Stimulated activated naive B cell treated with anti-CD40 and anti-IgM and Interleukin-4, amounts not matched to agents 10 μg/mL and 1 μg/mL and 100 μg/mL, for 72 hours (primary cell): Measurements from ENCODE around the gene SLC25A19.
"Not testable (repeated sequence)": the region's sequence is repeated elsewhere in the genome, so short reads cannot be mapped to it uniquely, and the experiment has no call there.

Source experiments
- ATAC-seq, 2 donors: fragments of 150-1000 bp; cut with Tn5 transposase; replicated peaks; 2 replicates each; pipeline ENCODE4 v1.10.0; 2021; ENCODE audit warnings: moderate library complexity in 1 of 2
- DNase-seq: peaks from one replicate; pipeline ENCODE4 v3.0.0; 2021
- H3K27ac Mint-ChIP-seq: one replicate; pipeline ENCODE4 v1.8.0; 2022; ENCODE audit warnings: mild to moderate bottlenecking, mixed read lengths
- H3K27me3 Mint-ChIP-seq, 2 donors: one replicate each; pipeline ENCODE4 v1.8.0; 2022; ENCODE audit warnings: mixed read lengths in 2 of 2
- H3K36me3 Mint-ChIP-seq, 2 donors: one replicate each; pipeline ENCODE4 v1.8.0; 2022; ENCODE audit warnings: mixed read lengths in 2 of 2, mild to moderate bottlenecking in 1 of 2
- H3K4me1 Mint-ChIP-seq, 2 donors: one replicate each; pipeline ENCODE4 v1.8.0; 2022; ENCODE audit warnings: mixed read lengths in 2 of 2, mild to moderate bottlenecking in 1 of 2
- H3K4me3 Mint-ChIP-seq, 2 donors: one replicate each; pipeline ENCODE4 v1.8.0; 2022; ENCODE audit warnings: mild to moderate bottlenecking in 2 of 2, mixed read lengths in 2 of 2, moderate library complexity in 1 of 2
- H3K9me3 Mint-ChIP-seq, 2 donors: one replicate each; pipeline ENCODE4 v1.8.0; 2022; ENCODE audit warnings: mixed read lengths in 2 of 2, mild to moderate bottlenecking in 1 of 2

The SLC25A19 gene

DNA sequence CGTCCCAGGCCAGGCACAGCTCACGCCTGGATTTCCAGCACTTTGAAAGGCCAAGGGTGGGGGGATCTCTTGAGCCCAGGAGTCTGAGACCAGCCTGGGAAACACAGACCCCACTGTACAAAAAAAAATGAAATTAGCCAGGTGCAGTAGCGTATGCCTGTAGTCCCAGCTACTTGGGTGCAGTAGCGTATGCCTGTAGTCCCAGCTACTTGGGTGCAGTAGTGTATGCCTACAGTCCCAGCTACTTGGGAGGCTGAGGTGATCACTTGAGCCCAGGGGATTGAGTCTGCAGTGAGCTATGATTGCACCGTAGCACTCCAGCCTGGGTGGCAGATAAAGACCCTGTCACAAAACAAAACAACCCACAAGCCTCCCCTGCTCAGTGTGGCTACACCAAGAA, 27.0 kb upstream of the SLC25A19 start:
- Mint-ChIP-seq H3K27ac (peak overlapping the region; percentile 95), H3K4me1 (peaks cover 50 to 83% of the 10 kb centered on the region in 2 donors), H3K9me3 (peaks cover 0 to 4% of the 10 kb centered on the region in 2 donors), H3K36me3 (peaks cover 44 to 63% of the 10 kb centered on the region in 2 donors), H3K4me3 (peak overlapping the region; percentile 38 to 44), H3K27me3 (no peaks in the 10 kb centered on the region)
- DNase-seq = no peak
- peak; percentile 0 to 14 for ATAC-seq

DNA sequence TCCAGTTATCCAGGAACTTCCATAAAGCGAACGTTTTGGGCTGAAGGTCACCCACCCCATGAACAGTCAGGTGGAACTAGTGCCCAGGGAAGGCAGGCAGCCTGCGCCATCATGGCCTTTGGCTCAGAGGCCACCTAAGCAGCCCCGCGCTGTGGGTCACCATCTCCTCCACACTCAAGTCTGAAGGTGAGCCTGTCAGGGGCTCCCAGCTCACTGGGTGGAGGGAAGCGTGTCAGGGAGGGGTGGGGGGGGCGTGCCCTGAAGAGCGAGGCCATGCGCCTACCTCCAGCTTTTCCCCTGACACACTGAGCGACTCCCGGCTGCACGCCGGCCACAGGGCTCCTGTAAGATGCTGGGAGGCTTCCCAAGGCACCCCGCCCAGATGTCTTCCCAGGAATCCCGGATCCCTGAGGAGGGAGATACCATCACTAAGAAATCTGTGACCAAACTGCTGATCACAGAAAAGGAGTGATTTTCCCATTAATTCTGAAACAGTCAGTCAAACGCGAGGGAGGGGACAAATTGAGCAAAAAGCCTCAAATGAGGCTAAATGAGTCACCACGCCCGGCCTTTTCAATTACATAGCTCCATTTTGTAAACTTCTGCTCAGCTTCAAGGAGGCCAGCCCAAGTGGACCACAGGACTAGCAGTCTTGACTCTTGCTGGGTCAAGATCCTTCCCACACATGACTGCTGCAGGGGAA, 26.5 kb upstream of the SLC25A19 start:
- peak overlapping the region; percentile 38 to 44 for H3K4me3 Mint-ChIP-seq
- no peaks in the 10 kb centered on the region for H3K27me3 Mint-ChIP-seq
- H3K4me1 Mint-ChIP-seq = peaks cover 50 to 83% of the 10 kb centered on the region in 2 donors
- no peak for DNase-seq
- H3K36me3 Mint-ChIP-seq = peaks cover 42 to 59% of the 10 kb centered on the region in 2 donors
- peaks cover 0 to 4% of the 10 kb centered on the region in 2 donors for H3K9me3 Mint-ChIP-seq
- ATAC-seq = peak; percentile 13 to 48
- H3K27ac Mint-ChIP-seq = peak overlapping the region; percentile 98

DNA sequence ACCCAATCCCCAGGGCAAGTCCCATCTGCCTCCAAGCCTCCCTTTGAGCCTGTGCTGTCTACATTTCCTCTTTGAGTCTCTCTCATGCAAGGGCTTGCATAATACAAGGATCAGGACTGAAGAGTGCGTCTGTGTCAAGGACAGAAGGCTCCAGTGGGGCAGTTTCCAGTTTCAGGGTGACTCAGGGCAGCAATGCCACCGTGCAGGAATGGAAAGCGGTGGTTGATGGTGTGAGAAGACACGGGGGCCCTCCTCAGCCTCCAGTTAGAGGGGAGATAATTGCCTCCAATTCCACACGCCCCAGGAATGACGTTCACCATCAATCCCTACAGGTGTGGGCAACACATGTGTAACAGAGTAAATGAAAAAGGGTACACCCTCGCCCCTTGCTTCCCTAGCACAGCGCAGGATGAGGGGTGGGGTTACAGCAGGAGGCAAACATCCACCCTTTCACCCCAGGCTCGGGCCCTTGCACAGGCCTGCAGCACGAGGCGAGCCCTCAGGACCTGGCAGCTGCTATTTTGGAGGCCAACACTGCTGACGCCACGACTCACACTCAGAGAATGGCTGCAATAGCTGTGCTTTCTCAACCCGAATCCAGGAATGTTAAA, 24.8 kb upstream of the SLC25A19 start:
- Mint-ChIP-seq H3K9me3 (peaks cover 0 to 4% of the 10 kb centered on the region in 2 donors), H3K27ac (peak overlapping the region; percentile 98), H3K4me1 (peaks cover 50 to 82% of the 10 kb centered on the region in 2 donors), H3K4me3 (peak overlapping the region; percentile 64 to 72), H3K27me3 (no peaks in the 10 kb centered on the region), H3K36me3 (peaks cover 31 to 51% of the 10 kb centered on the region in 2 donors)
- ATAC-seq (peak; percentile 75 to 84), DNase-seq (peak; percentile 69)

DNA sequence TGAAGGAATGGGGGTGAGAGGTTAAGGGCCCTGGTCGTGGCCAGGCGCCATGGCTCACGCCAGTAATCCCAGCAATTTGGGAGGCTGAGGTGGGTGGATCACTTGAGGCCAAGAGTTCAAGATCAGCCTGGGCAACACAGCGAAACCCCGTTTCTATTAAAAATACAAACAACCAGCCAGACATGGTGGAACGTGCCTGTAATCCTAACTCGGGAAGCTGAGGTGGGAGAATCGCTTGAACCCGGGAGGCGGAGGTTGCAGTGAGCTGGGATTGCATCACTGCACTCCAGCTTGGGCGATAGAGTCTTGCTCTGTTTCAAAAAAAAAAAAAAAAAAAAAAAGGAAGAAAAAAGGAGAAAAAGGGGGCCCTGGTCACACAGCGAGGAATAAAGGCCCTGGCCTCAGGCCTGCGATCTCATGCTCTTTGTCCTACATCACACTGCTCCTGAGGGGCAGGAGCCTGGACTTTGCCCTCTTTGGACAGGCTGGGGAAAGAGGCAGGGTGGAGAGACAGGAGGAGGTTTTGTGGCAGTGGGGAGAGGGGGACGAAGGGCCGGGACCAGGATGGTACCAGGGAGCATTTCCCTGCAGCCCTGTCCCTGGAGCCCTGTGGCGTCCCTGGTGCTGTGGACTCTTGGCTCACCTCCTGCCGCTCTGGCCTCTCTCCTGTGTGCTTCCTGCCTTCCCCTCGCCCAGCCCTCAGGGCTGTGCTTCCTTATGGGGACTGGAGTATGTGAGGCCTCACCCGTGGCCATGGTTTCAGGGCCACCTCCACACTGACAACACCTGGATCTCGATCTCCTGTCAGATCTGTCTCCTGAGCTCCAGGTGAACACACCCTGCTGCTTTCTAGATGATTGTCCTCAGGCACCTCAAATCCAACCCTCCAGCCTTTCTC, 19.7 kb upstream of the SLC25A19 start:
- DNase-seq (no peak), ATAC-seq (no peak)
- peak overlapping the region in 1 of 2 donors; percentile 27 for H3K4me3 Mint-ChIP-seq
- H3K27me3 Mint-ChIP-seq = no peaks in the 10 kb centered on the region
- peaks cover 28 to 55% of the 10 kb centered on the region in 2 donors for H3K4me1 Mint-ChIP-seq
- peaks cover 12 to 44% of the 10 kb centered on the region in 2 donors for H3K36me3 Mint-ChIP-seq
- peaks cover 0 to 4% of the 10 kb centered on the region in 2 donors for H3K9me3 Mint-ChIP-seq
- peak overlapping the region; percentile 84 for H3K27ac Mint-ChIP-seq

DNA sequence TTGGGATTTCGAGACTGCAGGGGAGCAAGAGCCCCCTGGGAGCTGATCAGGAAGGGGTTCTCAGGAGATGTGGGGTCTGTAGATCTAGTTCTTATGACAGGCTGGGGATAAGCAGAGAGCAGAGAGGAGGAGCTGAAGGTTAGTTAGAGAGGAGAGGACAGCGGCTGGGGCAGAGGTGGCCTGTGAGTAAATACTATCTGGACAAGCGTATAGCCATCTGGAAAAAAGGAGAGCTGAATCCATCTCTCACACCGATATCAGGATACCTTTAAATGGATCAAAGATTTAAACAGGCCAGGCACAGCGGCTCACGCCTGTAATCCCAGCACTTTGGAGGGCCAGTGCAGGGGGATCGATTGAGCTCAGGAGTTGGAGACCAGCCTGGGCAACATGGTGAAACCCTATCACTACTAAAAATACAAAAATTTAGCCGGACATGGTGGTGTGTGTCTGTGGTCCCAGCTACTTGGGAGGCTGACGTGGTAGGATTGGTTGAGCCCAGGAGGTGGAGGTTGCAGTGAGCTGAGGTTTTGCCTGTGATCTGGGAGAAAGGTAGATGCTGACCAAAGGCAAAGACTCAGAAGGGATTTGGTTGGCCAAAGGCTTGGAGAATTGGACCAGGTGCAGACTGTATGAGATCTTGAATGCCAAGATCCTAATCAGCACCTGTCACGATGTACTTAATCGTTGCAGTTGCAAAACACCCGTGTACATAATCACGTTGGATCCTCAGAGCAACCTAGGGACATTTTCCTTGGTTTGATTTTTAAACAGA, 18.9 kb upstream of the SLC25A19 start:
- Mint-ChIP-seq H3K4me1 (peaks cover 23 to 55% of the 10 kb centered on the region in 2 donors), H3K4me3 (no peak overlapping the region), H3K36me3 (peaks cover 13 to 43% of the 10 kb centered on the region in 2 donors), H3K9me3 (peaks cover 0 to under 1% of the 10 kb centered on the region in 2 donors), H3K27me3 (no peaks in the 10 kb centered on the region), H3K27ac (peak overlapping the region; percentile 78)
- no peak for DNase-seq
- no peak for ATAC-seq

DNA sequence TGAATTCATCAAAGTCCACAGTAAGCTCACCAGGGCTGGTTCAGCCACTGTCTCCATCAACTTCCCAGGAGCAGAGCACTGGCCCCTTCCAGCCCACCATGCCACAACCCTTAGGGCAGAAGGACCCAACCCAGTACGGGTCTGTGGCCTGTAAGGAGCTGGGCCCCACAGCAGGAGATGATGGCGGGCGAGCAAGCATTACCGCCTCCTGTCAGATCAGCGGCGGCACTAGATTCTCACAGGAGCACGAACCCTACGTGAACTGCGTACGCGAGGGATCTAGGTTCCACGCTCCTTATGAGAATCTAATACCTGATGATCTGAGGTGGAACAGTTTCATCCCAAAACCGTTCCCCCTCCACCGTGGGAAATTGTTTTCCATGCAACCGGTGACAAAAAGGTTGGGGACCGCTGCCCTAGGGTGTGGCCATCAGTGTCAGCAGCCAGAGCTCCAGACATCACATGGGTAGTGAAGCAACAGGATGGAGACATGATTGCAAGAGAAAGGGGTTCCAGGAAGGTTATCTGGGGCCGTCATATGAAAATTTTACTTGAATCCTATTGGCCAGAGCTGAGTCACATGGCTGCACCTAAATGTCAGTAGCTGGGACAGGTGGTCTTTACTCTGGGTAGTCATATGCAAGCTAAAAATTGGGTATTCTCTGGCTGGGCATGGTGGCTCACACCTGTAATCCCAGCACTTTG, 12.4 kb upstream of the SLC25A19 start:
- Mint-ChIP-seq H3K27me3 (no peaks in the 10 kb centered on the region), H3K4me3 (no peak overlapping the region), H3K4me1 (peaks cover 14 to 50% of the 10 kb centered on the region in 2 donors), H3K9me3 (peaks cover 2 to 3% of the 10 kb centered on the region in 2 donors), H3K36me3 (peaks cover 42 to 45% of the 10 kb centered on the region in 2 donors), H3K27ac (no peak overlapping the region)
- ATAC-seq (no peak), DNase-seq (no peak)

DNA sequence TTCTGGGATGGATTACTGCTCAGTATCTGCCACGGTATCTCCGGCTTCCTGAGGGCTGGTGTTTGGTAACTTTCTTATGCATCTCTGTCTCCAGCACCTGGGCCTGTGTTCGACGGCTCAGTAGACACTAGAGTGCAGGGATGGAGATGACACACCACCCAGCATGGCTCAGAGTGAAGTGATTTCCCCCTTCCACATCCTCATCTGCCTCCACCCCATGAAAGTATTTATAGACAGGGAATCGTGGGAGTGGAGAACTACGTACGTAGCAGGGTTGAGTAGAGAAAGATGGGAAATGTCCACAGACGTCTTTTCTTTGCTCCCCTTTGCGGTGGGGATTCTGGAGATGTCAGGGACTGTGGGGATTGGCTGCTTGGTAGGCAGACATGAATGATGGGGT, 11.8 kb upstream of the SLC25A19 start:
- Mint-ChIP-seq H3K36me3 (peaks cover 40% of the 10 kb centered on the region in 2 donors), H3K27ac (peak overlapping the region; percentile 62), H3K27me3 (no peaks in the 10 kb centered on the region), H3K9me3 (peaks cover 2 to 3% of the 10 kb centered on the region in 2 donors), H3K4me3 (peak overlapping the region in 1 of 2 donors; percentile 14), H3K4me1 (peaks cover 16 to 52% of the 10 kb centered on the region in 2 donors)
- ATAC-seq (no peak), DNase-seq (no peak)

DNA sequence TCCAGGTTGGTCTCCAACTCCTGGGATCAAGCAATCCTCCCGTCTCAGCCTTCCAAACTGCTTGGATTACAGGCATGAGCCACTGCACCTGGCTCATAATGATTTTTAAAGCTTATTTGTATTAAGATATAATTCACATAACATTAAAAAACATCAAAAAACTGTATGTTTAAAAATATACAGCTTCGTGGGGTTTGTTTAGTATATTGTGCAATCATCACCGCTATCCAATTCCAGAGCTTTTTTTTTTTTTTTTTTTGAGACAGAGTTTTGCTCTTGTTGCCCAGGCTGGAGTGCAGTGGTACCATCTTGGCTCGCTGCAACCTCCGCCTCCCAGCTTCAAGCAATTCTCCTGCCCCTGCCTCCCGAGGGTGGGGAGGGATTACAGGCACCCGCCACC, 11.0 kb upstream of the SLC25A19 start:
- Mint-ChIP-seq H3K36me3 (peaks cover 38% of the 10 kb centered on the region in 2 donors), H3K9me3 (peaks cover 2 to 4% of the 10 kb centered on the region in 2 donors), H3K27ac (no peak overlapping the region), H3K27me3 (no peaks in the 10 kb centered on the region), H3K4me3 (no peak overlapping the region), H3K4me1 (peaks cover 18 to 57% of the 10 kb centered on the region in 2 donors)
- DNase-seq = no peak
- ATAC-seq = no peak

DNA sequence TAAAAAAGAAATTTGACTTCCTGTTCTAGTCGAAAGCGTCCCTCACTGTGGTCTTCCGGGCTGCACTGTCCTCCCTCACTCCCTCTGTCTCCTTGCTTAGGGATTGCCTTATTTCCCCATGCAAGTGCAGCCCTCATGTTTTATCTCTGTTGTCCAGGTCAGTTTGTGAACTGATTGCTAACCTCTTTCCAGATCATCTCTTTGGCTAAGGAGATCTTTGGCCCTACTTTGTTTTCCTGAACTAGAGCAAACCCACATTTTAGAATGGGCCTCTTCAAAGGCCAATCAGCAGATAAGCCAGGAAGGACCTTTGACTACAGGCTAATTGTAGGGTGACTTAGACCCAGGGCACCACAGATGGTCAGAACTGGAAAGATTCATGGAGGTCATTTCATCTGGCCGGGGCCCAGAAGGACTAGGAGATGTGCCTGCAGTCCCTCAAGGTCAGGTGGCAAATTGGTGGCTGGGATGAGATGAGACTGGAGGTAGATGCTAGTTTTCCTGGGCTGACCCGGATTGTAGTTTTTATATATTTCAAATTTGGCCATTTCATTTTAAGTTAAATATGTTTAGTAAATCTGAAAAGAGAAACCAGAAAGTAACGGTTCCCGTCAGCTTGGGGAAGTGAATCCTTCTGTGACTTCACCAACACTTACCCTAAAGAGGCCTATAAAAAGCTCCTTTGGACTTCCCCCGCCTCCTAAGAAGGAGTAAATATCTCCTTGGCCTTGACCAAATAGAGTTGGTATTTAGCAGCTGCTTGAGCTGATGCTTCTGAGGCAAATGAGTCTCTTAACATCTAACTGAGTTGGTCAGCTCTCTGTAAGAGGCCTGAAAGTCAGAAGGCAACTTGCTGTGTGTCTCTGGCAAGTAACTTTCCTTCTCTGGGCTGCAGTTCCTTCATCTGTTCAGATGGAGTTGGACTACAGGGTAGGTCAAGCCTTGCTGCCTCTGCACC, 6.2 kb upstream of the SLC25A19 start:
- ATAC-seq (peak; percentile 80 to 83), DNase-seq (peak; percentile 82)
- Mint-ChIP-seq H3K4me1 (peaks cover 19 to 66% of the 10 kb centered on the region in 2 donors), H3K27me3 (no peaks in the 10 kb centered on the region), H3K4me3 (peak overlapping the region; percentile 69 to 77), H3K36me3 (peaks cover 9 to 12% of the 10 kb centered on the region in 2 donors), H3K27ac (peak overlapping the region; percentile 98), H3K9me3 (peaks cover 0 to 3% of the 10 kb centered on the region in 2 donors)

DNA sequence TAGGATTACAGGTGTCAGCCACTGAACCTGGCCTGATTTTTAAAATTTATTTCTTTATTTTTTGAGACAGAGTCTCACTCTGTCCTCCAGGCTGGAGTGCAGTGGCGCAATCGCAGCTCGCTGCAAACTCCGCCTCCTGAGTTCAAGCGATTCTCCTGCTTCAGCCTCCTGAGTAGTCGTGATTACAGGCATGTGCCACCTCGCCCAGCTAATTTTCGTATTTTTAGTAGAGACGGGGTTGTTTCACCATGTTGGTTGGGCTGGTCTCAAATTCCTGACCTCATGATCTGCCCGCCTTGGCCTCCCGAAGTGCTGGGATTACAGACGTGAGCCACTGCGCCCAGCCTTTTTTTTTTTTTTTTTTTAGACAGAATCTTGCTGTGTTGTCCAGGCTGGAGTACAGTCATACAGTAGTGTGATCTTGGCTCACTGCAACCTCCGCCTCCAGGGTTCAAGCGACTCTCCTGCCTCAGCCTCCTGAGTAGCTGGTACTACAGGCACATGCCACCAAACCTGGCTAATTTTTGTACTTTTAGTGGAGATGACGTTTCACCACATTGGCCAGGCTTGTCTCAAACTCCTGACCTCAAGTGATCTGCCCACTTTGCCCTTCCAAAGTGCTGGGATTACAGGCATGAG, 3.7 kb upstream of the SLC25A19 start:
- peak overlapping the region; percentile 90 for H3K27ac Mint-ChIP-seq
- peak overlapping the region in 1 of 2 donors; percentile 6 for H3K4me3 Mint-ChIP-seq
- H3K9me3 Mint-ChIP-seq, ATAC-seq, H3K27me3 Mint-ChIP-seq, DNase-seq: not testable (repeated sequence)
- H3K4me1 Mint-ChIP-seq = peaks cover 23 to 76% of the 10 kb centered on the region in 2 donors
- H3K36me3 Mint-ChIP-seq = peaks cover 9 to 21% of the 10 kb centered on the region in 2 donors

DNA sequence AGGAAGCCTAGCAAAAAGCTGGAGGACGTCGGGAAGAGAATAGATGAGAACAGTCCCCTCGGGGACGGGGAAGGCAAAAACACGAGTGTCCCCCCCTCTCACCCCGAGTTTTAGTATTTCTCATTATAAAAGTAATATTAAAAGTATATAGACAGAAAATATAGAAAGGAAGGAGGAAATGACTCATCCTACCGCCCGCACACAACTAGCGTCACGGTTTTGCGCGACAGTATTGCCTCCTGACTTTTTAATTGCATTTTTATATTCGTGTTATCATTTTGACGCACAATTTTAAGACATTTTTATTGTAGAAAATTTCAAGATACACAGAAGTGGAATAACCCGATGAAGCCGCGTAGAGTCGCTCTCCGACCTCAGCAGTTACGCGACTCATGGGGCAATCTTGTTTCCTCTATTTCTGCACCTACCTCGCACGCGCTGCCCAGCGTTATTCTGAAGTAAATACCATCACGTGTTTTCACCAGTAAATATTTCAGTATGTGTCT, 652 bp upstream of the SLC25A19 start:
- ATAC-seq (peak; percentile 43 to 53), DNase-seq (peak; percentile 71)
- peak overlapping the region; percentile 100 for H3K27ac Mint-ChIP-seq
- peaks cover 26 to 28% of the 10 kb centered on the region in 2 donors for H3K36me3 Mint-ChIP-seq
- H3K4me3 Mint-ChIP-seq = peak overlapping the region; percentile 97
- peaks cover 19 to 77% of the 10 kb centered on the region in 2 donors for H3K4me1 Mint-ChIP-seq
- H3K9me3 Mint-ChIP-seq = no peaks in the 10 kb centered on the region
- no peaks in the 10 kb centered on the region for H3K27me3 Mint-ChIP-seq

DNA sequence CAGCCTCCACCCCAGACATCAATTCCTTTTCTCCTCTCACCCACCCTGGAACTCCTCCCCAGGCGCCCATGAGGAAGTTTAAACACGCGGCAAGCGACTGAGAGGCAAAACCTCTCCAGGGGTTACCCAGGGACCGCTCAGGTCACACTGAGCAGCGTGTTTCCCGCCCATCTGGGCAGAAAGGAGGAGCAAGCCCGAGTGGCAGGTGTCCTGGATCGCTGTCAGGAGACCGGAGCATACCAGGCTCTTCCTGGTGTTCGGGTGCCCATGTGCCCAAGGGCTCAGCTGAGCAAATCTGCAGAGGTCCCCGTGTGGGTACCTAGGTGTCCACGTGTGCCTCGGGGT, 491 bp downstream of the SLC25A19 start:
- DNase-seq (peak; percentile 56), ATAC-seq (peak; percentile 22 to 30)
- peak overlapping the region; percentile 100 for H3K27ac Mint-ChIP-seq
- no peaks in the 10 kb centered on the region for H3K9me3 Mint-ChIP-seq
- no peaks in the 10 kb centered on the region for H3K27me3 Mint-ChIP-seq
- H3K36me3 Mint-ChIP-seq = peaks cover 29 to 31% of the 10 kb centered on the region in 2 donors
- peaks cover 16 to 68% of the 10 kb centered on the region in 2 donors for H3K4me1 Mint-ChIP-seq
- H3K4me3 Mint-ChIP-seq = peak overlapping the region; percentile 97
